Body of pancreas (tissue), 4 donors: Measurements from ENCODE around the gene CEBPG. TPM values are rescaled to one million over a fixed set of nuclear protein-coding genes. Genes with fewer than 3 reads are reported as not detected.
A peak's percentile ranks its signal among the peaks of the same experiment; 100 is the strongest.

Experiments used
- ATAC-seq: fragments of 150-250 bp; one replicate; pipeline ENCODE4 v1.9.1; 2016
- DNase-seq, 4 donors: peaks; one replicate each; pipeline ENCODE4 v3.0.0-alpha.2; 2019
- H3K27ac ChIP-seq, 4 donors: fragments of 200-600 bp; sonication (generic); 1 replicate in 3 of 4; 2 replicates in 1 of 4; pipeline versions ENCODE4 v1.5.1 to v1.6.1; 2016 to 2019; ENCODE audit warnings: mild to moderate bottlenecking in 1 of 4, mixed read lengths in 1 of 4, moderate library complexity in 1 of 4
- H3K27me3 ChIP-seq, 2 donors: fragments of 200-600 bp; sonication (generic); one replicate each; pipeline ENCODE4 v1.6.0; 2016; ENCODE audit warnings: mild to moderate bottlenecking in 1 of 2
- H3K36me3 ChIP-seq, 2 donors: fragments of 200-600 bp; sonication (generic); replicated peaks in 1 of 2; 2 replicates each; pipeline ENCODE4 v1.5.1; 2016; ENCODE audit warnings: low read depth in 2 of 2; ENCODE audit not compliant: insufficient read depth in 1 of 2
- H3K4me1 ChIP-seq: fragments of 200-600 bp; sonication (generic); one replicate; pipeline ENCODE4 v1.6.0; 2016
- H3K4me3 ChIP-seq, 2 donors: fragments of 200-600 bp; sonication (generic); 1 replicate in 1 of 2; 2 replicates in 1 of 2; pipeline ENCODE4 v1.5.1; 2016 to 2019
- H3K9me3 ChIP-seq, 3 donors: fragments of 200-600 bp; sonication (generic); 1 replicate in 2 of 3; 2 replicates in 1 of 3; pipeline ENCODE4 v1.5.1; 2016
- POLR2A ChIP-seq, 3 donors: fragments of 450-650 bp; IDR thresholded peaks; one replicate each; pipeline ENCODE4 v1.6.1; 2016; ENCODE audit warnings: antibody characterized with exemption in 3 of 3, mild to moderate bottlenecking in 2 of 3
- WGBS, 2 donors: methylation state at CpG; one replicate each; pipeline ENCODE4 v1.1.5; 2017; 5-methylcytosine and 5-hydroxymethylcytosine counted together
- intact Hi-C: fragments of 100-400 bp; cut with DNase I; formaldehyde crosslinking; loops from one replicate; pipeline ENCODE4 v1.15.1; 2023
- total RNA-seq, 2 donors: library from RNA; depleted of rRNA; stranded (reverse); fragments of >200 nt; gene quantifications; one replicate each; pipeline ENCODE4 v1.1.0, GENCODE V29; 2016
- TF ChIP-seq, protein P1 (sequence below), 7 experiments: fragments of 450-650 bp in 4 of 7; fragments of 200-600 bp in 3 of 7; sonication (generic) in 3 of 7; IDR thresholded peaks; one replicate each; pipeline ENCODE4 v1.5.1; 2016 to 2019; ENCODE audit warnings: antibody characterized with exemption in 7 of 7

The CEBPG gene
- total RNA-seq, 2 donors from 2014 or later = 13.2 to 16.3 TPM

DNA sequence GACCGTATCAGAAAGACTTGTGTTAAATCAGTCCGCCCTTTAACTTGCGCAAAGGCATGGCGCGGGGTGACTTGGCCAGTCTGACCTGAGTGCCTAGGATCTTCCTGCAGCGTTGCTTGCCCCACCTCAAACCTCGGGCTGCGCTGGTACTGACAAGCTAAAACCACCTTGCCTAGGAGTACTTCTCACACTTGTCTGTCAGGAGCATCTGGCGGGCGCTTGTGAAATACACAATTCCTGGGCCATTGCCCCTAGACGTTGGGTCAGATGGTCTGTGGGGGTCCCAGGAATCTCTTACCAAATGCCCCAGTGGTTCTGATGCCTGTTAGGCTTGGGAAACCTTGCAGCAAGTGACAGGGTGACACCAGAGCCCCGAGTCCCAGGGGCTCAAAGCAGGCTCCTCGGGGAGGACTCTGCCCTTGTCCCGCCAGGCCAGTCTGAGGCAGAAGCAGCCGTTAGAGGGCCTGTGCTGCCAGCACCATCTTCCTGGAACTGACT, 12.9 kb downstream of the CEBPG start:
- H3K9me3 ChIP-seq = no peaks in the 10 kb centered on the region
- no peak overlapping the region for H3K27ac ChIP-seq
- 86 to 91% methylated on average over 11 to 15 of the region's 15 CpGs for WGBS, 2 donors
- ATAC-seq = no peak
- H3K4me1 ChIP-seq = peaks cover 35% of the 10 kb centered on the region
- TF ChIP-seq POLR2A (IDR thresholded peaks at IDR 0.05) = no peak
- TF ChIP-seq, protein P1, sequence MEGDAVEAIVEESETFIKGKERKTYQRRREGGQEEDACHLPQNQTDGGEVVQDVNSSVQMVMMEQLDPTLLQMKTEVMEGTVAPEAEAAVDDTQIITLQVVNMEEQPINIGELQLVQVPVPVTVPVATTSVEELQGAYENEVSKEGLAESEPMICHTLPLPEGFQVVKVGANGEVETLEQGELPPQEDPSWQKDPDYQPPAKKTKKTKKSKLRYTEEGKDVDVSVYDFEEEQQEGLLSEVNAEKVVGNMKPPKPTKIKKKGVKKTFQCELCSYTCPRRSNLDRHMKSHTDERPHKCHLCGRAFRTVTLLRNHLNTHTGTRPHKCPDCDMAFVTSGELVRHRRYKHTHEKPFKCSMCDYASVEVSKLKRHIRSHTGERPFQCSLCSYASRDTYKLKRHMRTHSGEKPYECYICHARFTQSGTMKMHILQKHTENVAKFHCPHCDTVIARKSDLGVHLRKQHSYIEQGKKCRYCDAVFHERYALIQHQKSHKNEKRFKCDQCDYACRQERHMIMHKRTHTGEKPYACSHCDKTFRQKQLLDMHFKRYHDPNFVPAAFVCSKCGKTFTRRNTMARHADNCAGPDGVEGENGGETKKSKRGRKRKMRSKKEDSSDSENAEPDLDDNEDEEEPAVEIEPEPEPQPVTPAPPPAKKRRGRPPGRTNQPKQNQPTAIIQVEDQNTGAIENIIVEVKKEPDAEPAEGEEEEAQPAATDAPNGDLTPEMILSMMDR (IDR thresholded peaks at IDR 0.05) = no peak
- no peak for DNase-seq
- intact Hi-C loops = no loop called here
- H3K4me3 ChIP-seq = no peak overlapping the region
- H3K27me3 ChIP-seq = no peaks in the 10 kb centered on the region
- no peaks in the 10 kb centered on the region for H3K36me3 ChIP-seq

GRCh38 chr19:33387351-33388230, 14.1 kb downstream of the CEBPG start:
- WGBS, 2 donors = 93 to 94% methylated on average over 22 to 33 of the region's 39 CpGs
- H3K27me3 ChIP-seq = no peaks in the 10 kb centered on the region
- no peak overlapping the region for H3K4me3 ChIP-seq
- no peaks in the 10 kb centered on the region for H3K36me3 ChIP-seq
- peaks cover 44% of the 10 kb centered on the region for H3K4me1 ChIP-seq
- DNase-seq = no peak
- H3K27ac ChIP-seq = no peak overlapping the region
- H3K9me3 ChIP-seq = no peaks in the 10 kb centered on the region
- intact Hi-C loops = no loop called here
- no peak for TF ChIP-seq POLR2A (IDR thresholded peaks at IDR 0.05)
- TF ChIP-seq, protein P1 (IDR thresholded peaks at IDR 0.05) = no peak
- ATAC-seq = no peak

DNA sequence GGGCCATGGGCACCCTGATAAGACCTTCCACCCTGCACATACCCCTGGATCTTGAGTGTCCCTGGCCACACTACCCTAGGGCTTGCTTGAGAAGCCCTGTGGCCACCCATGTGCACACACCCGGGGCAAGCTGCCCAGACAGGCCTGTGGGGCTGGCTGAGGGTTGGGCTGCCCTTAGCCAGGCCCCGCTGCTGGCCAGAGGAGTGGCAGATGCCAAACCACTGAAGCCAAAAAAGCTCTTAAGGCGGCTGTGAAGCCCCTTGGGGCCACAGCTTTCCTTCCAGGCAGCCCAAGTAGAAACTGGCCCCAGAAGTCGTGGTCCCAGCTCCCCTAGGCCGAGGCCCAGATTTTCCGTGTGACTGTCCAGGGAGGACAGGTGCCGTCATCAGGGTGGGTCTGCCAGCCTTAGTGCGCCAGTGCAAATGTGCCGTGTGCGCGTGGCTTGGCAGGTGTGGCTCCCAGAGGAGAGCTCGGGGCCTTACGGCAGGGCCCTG, 14.8 kb downstream of the CEBPG start:
- intact Hi-C loops = no loop called here
- no peak for TF ChIP-seq POLR2A (IDR thresholded peaks at IDR 0.05)
- TF ChIP-seq, protein P1 (IDR thresholded peaks at IDR 0.05) = no peak
- ATAC-seq (no peak), DNase-seq (peak in 1 of 4 donors; percentile 14)
- Histone ChIP-seq H3K27ac (peak overlapping the region in 2 of 4 donors; percentile 18 to 39), H3K36me3 (no peaks in the 10 kb centered on the region), H3K27me3 (no peaks in the 10 kb centered on the region), H3K4me1 (peaks cover 49% of the 10 kb centered on the region), H3K9me3 (no peaks in the 10 kb centered on the region), H3K4me3 (no peak overlapping the region)
- 87 to 98% methylated on average over 8 to 13 of the region's 13 CpGs for WGBS, 2 donors

DNA sequence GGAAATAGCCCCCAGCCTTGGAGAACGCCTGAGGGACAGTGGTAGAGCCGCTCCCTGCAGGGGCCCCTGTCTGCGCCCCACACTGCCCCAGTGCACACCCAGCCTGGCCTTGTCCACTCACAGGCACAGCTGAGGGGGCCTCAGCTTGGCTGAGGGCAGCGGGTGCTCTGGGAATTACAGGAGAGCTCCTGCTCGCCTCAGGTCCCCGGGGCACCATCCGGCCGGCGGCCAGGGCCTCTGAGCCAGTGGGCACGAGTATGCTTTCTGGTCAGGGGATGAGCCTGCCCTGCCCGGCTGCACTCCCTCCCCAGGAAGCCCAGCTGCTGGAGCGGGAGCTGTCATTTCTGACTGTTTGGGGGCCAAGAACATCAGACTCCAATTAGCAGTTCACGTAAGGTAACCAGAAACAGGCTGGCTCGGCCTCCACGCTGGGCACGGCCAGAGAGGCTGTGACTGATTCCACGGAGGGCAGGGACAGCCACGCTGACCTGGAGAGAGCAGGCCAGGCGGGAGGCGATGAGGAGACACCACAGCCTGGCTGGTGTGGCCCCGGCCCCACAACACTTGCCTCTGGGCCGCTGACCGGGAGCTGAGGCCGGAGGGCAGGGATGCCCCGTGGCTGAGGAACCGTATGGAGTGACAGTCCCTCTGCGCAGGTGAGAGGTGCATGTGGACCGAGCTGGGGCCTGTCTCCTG, 15.4 kb downstream of the CEBPG start:
- Histone ChIP-seq H3K9me3 (no peaks in the 10 kb centered on the region), H3K4me3 (no peak overlapping the region), H3K4me1 (peaks cover 49% of the 10 kb centered on the region), H3K36me3 (no peaks in the 10 kb centered on the region), H3K27me3 (no peaks in the 10 kb centered on the region), H3K27ac (peak overlapping the region in 2 of 4 donors; percentile 39 to 55)
- intact Hi-C loops = no loop called here
- ATAC-seq = no peak
- WGBS, 2 donors = 90 to 97% methylated on average over 6 to 23 of the region's 28 CpGs
- DNase-seq = peak in 2 of 4 donors; percentile 5 to 8
- no peak for TF ChIP-seq POLR2A (IDR thresholded peaks at IDR 0.05)
- TF ChIP-seq, protein P1 (IDR thresholded peaks at IDR 0.05) = no peak
